GM21529 (cell line): ENCODE data around the gene PER2.
A peak's percentile ranks its signal among the peaks of the same experiment; 100 is the strongest.

ENCODE experiments used
- ATAC-seq: cut with Tn5 transposase; IDR thresholded peaks from one replicate; pipeline ENCODE4 v1.9.1; 2021; ENCODE audit not compliant: unreplicated experiment

PER2 gene

DNA sequence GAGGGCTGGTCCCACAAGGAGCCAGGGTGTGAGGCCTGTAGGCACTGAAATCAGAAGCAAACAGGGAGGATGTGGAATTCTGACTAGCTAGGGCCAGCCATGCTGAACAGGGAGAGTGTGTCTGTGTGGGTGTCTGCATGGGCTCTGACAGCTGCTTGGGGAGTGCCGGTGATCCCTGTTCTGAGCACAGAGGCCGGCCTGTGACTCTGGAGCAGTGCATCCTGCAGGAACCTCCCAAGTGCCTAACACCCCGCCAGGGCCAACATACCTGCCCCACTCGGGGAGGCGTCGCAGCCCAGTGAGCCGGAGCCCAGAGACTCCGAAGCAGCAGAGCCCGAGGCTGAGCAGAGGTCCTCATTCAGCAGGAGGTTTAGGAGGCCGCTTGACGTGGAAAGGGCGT is 37.1 kb downstream of the PER2 start:
- ATAC-seq = no peak

DNA sequence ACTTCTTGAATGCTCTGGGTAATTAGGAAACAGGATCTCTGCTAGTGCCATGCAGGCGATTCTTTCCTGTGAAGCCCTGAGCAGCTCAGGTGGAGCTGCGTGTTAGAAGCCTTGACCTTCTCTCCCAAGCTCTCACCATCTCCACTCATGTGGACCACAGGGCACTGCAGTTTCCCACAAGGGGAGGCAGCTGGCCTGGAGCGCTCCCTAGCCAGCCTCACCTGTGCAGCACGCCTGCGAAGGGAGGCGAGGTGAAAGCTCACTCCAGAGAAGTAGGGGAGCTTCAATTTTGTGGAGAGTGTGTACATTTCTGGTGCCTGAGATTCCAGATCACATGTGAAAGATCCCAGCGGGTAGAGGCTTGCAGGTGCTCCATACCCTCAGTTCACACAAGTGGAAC is 37.5 kb downstream of the PER2 start:
- no peak for ATAC-seq

DNA sequence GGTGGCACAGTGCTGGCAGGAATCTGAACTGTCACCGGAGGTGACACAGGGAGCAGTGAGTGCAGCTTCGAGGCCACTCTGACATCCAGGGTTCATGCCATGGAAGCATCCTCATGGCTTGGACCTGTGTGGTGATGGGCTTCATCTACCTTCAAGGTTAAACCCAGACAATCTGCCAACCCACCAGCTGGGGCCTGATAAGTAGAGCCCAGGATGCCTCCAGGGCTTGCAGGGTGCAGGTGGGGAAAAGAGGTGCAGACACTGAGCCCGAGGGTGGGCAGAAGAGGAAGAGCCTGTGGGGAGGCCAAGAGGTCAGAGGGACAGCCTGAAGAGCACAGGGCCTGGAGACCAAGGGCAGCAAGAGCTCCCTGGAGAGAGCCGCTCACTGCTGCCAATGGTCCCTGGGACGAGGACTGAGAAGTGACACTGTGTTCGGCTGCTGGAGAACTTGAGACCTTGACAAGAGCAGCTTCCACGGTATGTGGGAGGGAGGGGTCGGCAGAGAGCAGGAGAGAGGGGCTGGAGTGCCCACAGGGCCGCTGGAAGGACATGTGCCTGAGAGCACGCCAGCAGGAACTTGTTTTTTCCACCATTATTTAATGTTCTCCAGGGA is 40.5 kb downstream of the PER2 start:
- no peak for ATAC-seq

DNA sequence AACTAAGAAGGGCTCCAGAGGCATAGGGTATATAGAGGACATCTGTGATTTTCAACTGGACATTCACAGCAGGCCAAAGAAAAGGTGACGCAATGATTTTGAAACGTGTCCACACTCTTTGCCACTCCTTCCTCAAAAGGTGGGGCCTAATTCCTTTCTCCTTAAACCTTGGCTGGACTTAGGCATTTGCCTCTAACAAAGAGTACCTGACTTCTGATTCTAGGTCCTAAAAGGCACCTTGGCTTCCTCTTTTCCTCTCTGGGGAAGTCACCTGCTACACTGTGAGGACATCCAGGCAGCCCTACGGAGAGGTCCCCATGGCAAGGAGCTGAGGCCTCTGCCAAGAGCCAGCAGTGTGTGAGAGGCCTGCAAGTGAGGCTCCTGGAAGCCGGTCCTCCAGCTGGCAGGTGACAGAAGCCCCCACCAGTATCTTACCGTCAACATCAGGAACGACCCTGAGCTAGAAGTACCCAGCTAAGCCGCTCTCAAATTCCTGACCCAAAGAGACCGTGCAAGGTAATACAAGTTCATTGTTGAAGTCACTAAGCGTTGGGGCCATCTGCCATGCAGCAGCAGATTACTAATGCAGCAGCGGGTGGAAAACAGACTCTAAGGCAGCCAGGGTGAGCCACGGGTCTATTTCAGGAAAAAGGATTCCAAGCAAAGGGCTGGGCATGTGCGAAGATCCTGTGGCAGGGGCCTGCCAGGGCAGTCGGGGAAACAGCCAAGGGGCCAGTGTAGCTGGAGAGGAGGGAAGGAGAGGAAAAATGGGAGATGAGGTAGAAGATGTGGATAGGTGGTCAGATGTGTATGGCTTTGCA is 41.2 kb downstream of the PER2 start:
- ATAC-seq = no peak

GRCh38 chr2:238244151-238244550 is 44.3 kb downstream of the PER2 start:
- no peak for ATAC-seq

DNA sequence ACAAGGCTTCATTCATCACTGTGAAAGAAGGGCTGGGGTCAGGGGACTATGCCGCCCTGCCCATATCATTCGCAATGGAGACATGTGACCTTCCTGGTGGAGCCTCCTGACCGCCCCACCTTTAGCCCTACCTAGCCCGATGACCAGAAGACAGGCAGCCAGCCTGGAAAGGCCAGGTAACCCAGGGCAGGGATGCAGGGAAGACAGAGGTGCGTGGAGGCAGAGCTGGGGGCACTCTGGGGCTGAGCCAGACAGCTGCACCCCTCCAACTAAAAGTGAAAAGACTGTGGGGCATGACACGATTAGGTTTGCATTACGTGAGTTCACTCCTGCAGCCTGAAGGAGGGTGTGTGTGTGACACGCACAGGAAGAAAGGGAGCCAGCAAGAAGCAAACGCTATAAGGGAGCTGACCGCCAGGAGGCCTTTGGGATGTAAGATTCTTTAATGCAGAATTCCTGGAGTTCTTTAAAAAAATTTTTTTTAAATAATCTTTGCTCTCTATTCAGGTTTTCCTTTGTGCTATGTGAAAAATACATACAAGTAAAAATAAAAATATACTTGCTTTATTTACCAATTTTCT is 44.8 kb downstream of the PER2 start:
- ATAC-seq = no peak

GRCh38 chr2:238242731-238243495 is 45.5 kb downstream of the PER2 start:
- ATAC-seq = no peak

GRCh38 chr2:238241970-238242369 is 46.4 kb downstream of the PER2 start:
- no peak for ATAC-seq

- no peak for ATAC-seq
These were observed 47.4 kb downstream of the PER2 start for GRCh38 chr2:238240757-238241711.

GRCh38 chr2:238239863-238240756 is 48.3 kb downstream of the PER2 start, which contains the start of gene HES6:
Gene HES6 (minus strand): TSS chr2:238240038. CDS start chr2:238239905, 133 bp downstream.
- ATAC-seq = peak; percentile 90

DNA sequence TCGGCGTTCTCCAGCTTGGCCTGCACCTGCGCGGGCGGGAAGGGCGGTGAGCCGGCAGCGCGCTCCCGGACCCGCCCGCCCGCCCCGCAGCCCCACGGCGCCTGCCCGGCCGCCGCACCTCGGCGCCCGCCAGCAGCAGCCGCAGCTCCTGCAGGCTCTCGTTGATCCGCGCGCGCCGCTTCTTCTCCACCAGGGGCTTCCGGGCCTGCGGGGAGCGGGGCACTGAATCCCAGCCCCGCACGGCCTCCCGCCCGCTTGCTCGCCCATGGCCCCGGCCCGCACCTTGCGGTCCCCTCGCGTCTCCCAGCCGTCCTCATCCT is 48.9 kb downstream of the PER2 start:
- peak; percentile 15 for ATAC-seq

- ATAC-seq = no peak
These were observed 49.5 kb downstream of the PER2 start for GRCh38 chr2:238238766-238239542.

DNA sequence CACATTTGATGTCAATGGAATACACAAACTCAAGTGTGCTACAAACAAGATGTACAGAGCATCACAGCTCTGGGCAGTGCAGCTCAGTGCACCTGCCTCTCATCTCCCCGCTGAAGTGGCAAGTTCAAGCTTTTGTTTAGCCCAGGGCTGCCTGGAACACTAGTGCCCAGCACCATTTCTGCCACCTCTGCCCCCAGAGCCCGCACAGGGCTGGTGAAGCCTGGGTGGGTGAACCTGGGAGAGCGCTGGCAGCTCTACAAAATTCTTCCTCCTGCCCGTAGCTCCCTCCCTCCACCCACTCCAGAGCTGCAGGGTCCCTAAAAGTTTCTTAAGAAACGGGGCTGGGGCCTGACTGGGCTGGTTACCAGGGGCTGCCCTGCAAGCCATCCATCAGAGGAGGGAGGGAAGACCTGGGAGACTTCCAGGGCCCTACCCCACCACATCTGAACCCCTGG is 50.1 kb downstream of the PER2 start:
- no peak for ATAC-seq

- ATAC-seq = no peak
These were observed 50.8 kb downstream of the PER2 start for GRCh38 chr2:238237431-238238135.

DNA sequence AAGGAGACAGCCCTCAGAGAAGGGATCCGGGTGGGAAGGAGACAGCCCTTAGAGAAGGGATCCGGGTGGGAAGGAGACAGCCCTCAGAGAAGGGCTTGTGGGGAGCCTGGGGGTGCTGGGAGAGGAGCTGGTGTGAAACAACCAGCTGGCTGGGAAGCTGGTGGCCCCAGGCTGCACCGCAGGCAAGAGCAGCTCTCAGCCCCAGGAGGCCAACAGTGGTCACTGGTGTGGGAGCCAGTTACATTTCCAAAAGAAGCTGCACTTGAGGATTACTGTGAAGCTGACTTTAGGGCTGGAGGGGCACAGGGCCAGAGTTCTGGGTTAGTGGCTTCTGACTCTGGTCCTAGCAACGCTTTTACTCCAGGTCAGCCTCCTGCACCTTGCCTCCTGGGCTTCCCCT is 51.8 kb downstream of the PER2 start:
- no peak for ATAC-seq

- no peak for ATAC-seq
These were observed 52.6 kb downstream of the PER2 start for GRCh38 chr2:238235856-238236255.

DNA sequence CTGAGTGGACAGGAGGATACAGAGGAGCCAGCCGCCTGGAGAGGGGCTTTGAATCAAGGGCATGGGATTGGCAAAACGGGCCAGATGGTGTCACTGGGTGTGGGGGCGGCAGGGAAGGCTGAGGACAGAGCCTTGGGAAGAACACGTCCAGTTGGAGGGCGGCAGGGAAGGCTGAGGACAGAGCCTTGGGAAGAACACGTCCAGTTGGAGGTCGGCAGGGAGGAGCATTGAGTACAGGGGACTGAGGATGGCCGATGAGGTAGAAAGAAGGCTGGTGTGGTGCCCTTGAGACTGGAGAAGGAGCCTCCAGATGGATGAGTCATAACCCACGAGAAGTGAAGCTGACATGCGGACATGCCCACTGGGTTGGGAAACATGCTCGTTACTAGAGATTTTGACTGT is 53.1 kb downstream of the PER2 start:
- no peak for ATAC-seq

DNA sequence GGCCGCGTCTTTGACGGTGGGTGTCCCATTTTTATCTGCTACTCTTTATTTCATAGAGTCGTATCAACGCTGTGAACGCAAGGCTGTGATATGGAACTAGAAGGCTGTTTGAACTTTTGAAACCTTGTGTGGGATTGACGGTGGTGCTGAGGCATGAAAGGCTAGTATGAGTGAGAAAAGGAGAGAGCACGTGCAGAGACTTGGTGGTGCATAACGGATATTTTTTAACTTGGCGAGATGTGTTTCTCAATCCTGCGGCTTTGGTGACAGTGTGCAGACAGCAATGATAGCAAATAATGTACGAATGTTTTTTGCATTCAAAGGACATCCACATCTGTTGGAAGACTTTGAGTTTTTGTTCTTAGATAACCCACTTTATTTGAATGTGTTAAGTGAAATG is 54.8 kb downstream of the PER2 start:
- no peak for ATAC-seq
